ENCODE measurements around the gene ZFYVE16.

- TF ChIP-seq CTCF (conservative IDR thresholded peaks at IDR 0.05; ENCODE audit: low read depth, low read length) (no peak), EZH2 (IDR thresholded peaks at IDR 0.05; ENCODE audit: borderline replicate concordance, low read depth, low read length, poor library complexity, severe bottlenecking) (no peak)
These were observed 8.2 kb upstream of the ZFYVE16 start for GRCh38 chr5:80399526-80400239.
